Neutrophil (primary cell): ENCODE measurements around the gene RIT2.

ENCODE experiments used
- H3K27ac ChIP-seq: fragments of 200-600 bp; sonication (generic); 2 replicates; pipeline ENCODE4 v1.5.1; 2016; ENCODE audit warnings: mild to moderate bottlenecking, moderate library complexity
- H3K27me3 ChIP-seq: fragments of 200-600 bp; sonication (generic); 2 replicates; pipeline ENCODE4 v1.6.0; 2016; ENCODE audit warnings: mild to moderate bottlenecking
- H3K36me3 ChIP-seq: fragments of 200-600 bp; sonication (generic); 2 replicates; pipeline ENCODE4 v1.5.1; 2017
- H3K4me1 ChIP-seq, 2 experiments: fragments of 200-600 bp in 1 of 2; sonication (generic) in 1 of 2; 1 replicate in 1 of 2; 2 replicates in 1 of 2; pipeline versions ENCODE4 v1.5.1 to v1.6.1; 2013 to 2016; ENCODE audit warnings: low read depth in 1 of 2, low read length in 1 of 2, mild to moderate bottlenecking in 1 of 2, moderate library complexity in 1 of 2; ENCODE audit not compliant: control insufficient read depth in 1 of 2, insufficient read depth in 1 of 2
- H3K4me3 ChIP-seq, 2 experiments: fragments of 200-600 bp in 1 of 2; sonication (generic) in 1 of 2; 1 replicate in 1 of 2; 2 replicates in 1 of 2; pipeline ENCODE4 v1.5.1; 2013 to 2016; ENCODE audit warnings: low read depth in 1 of 2, low read length in 1 of 2, mild to moderate bottlenecking in 1 of 2, moderate library complexity in 1 of 2
- H3K9me3 ChIP-seq: fragments of 200-600 bp; sonication (generic); 2 replicates; pipeline ENCODE4 v1.5.1; 2016
- CTCF ChIP-seq: fragments of 200-600 bp; sonication (generic); IDR thresholded peaks from 2 replicates; pipeline ENCODE4 v1.5.1; 2016; ENCODE audit warnings: antibody characterized with exemption

The RIT2 gene

GRCh38 chr18:42706029-42706608 is 409.4 kb downstream of the RIT2 start:
- Histone ChIP-seq H3K4me1 (no peaks in the 10 kb centered on the region), H3K27ac (no peak overlapping the region), H3K27me3 (no peaks in the 10 kb centered on the region), H3K36me3 (no peaks in the 10 kb centered on the region), H3K9me3 (no peaks in the 10 kb centered on the region), H3K4me3 (no peak overlapping the region)
- TF ChIP-seq CTCF: no peak
